ENCODE data around the gene IDE.

- TF ChIP-seq CTCF (IDR thresholded peaks at IDR 0.05; ENCODE audit: insufficient read depth, low read length, poor library complexity, severe bottlenecking) (no peak), EZH2phosphoT487 (conservative IDR thresholded peaks at IDR 0.05; ENCODE audit: low read length) (no peak)
These were observed 2.1 kb upstream of the IDE start for GRCh38 chr10:92575961-92576360.
